K562 (cell line): Measurements from ENCODE around the gene DYSF. TPM values are rescaled to one million over a fixed set of nuclear protein-coding genes. Genes with fewer than 3 reads are reported as not detected.
A peak's percentile ranks its signal among the peaks of the same experiment; 100 is the strongest.

Experiments used
- ATAC-seq: fragments of 200-7000 bp; cut with Tn5 transposase; 3 replicates; pipeline ENCODE4 v1.9.1; 2020; ENCODE audit warnings: moderate library complexity
- BruUV-seq: library from RNA; stranded (reverse); fragments of 400-500 nt; replicated peaks from 2 replicates; lab custom pipeline; 2021; lab: Mats Ljungman, UMichigan
- CTCF ChIA-PET: fragments of 300-600 bp; formaldehyde crosslinking; extraction: SDS; loops from one replicate; lab custom pipeline; 2021; ENCODE audit warnings: low intra/inter-chr PET ratio; lab: Yijun Ruan, JAX
- POLR2A ChIA-PET: fragments of 300-600, 350-650 bp; sonication (Branson Sonifier 250); formaldehyde crosslinking; extraction: SDS; loops from one replicate; lab custom pipeline; 2021; ENCODE audit warnings: antibody characterized with exemption, inconsistent platforms; lab: Yijun Ruan, JAX
- DNase-seq, 4 experiments: peaks; one replicate each; pipeline versions ENCODE4 v3.0.0 to v3.0.0-alpha.2; 2011 to 2018; ENCODE audit warnings: low spot score in 3 of 4, mixed read lengths in 3 of 4; ENCODE audit errors: extremely low read depth in 1 of 4
- FAIRE-seq: peaks from 2 replicates; lab custom pipeline; 2011; peaks lifted over from hg19 to GRCh38; lab: Jason Lieb, UNC
- H2AFZ ChIP-seq: 2 replicates; pipeline ENCODE4 v1.6.0; 2011; ENCODE audit warnings: low read depth, low read length, control low read depth, inconsistent platforms
- H3K27ac ChIP-seq: fragments of 200-600 bp; 3 replicates; pipeline ENCODE4 v1.8.0; 2011; ENCODE audit warnings: low read depth, mild to moderate bottlenecking, control low read depth, inconsistent platforms, low read length, moderate library complexity, mixed read lengths; ENCODE audit errors: extremely low read depth
- H3K27me3 ChIP-seq, 2 experiments: fragments of 300-600 bp in 1 of 2; 2 replicates in 1 of 2; 3 replicates in 1 of 2; pipeline versions ENCODE4 v1.6.0 to v1.8.0; 2011; ENCODE audit warnings: inconsistent platforms in 2 of 2, low read length in 2 of 2, mild to moderate bottlenecking in 1 of 2, mixed read lengths in 1 of 2, moderate library complexity in 1 of 2; ENCODE audit not compliant: control insufficient read depth in 2 of 2, insufficient read depth in 2 of 2
- H3K36me3 ChIP-seq: fragments of 300-600 bp; 3 replicates; pipeline ENCODE4 v1.8.0; 2011; ENCODE audit warnings: mild to moderate bottlenecking, low read length, inconsistent platforms; ENCODE audit not compliant: control insufficient read depth, insufficient read depth
- H3K4me1 ChIP-seq, 2 experiments: fragments of 200-600 bp in 1 of 2; replicated peaks in 1 of 2; 2 replicates in 1 of 2; 3 replicates in 1 of 2; pipeline versions ENCODE4 v1.5.1 to v1.8.0; 2011; ENCODE audit warnings: inconsistent platforms in 2 of 2, low read length in 2 of 2, mild to moderate bottlenecking in 1 of 2, mixed read lengths in 1 of 2, moderate library complexity in 1 of 2; ENCODE audit not compliant: control insufficient read depth in 2 of 2, insufficient read depth in 2 of 2
- H3K4me2 ChIP-seq: 2 replicates; pipeline ENCODE4 v1.6.1; 2011; ENCODE audit warnings: low read length, control low read depth, inconsistent platforms, mixed read lengths; ENCODE audit not compliant: insufficient read depth
- H3K4me3 ChIP-seq: fragments of 200-600 bp; sonication (generic), shearing (Covaris generic); 2 replicates; pipeline ENCODE4 v1.5.1; 2016; ENCODE audit warnings: control low read depth, inconsistent platforms
- H3K79me2 ChIP-seq: fragments of 200-600 bp; 3 replicates; pipeline ENCODE4 v1.8.0; 2011; ENCODE audit warnings: low read length, inconsistent platforms; ENCODE audit not compliant: control insufficient read depth, insufficient read depth
- H3K9ac ChIP-seq, 2 experiments: 2 replicates each; pipeline versions ENCODE4 v1.6.0 to v1.6.1; 2011; ENCODE audit warnings: low read depth in 2 of 2, low read length in 2 of 2, control low read depth in 1 of 2, inconsistent platforms in 1 of 2, mild to moderate bottlenecking in 1 of 2, mixed read lengths in 1 of 2; ENCODE audit not compliant: insufficient read depth in 1 of 2
- H3K9me1 ChIP-seq: one replicate; pipeline ENCODE4 v1.6.0; 2011; ENCODE audit warnings: inconsistent platforms, mild to moderate bottlenecking, low read length, moderate library complexity; ENCODE audit not compliant: control insufficient read depth, insufficient read depth
- H3K9me3 ChIP-seq: replicated peaks from 2 replicates; pipeline ENCODE4 v1.5.1; 2011; ENCODE audit warnings: low read depth, low read length, inconsistent platforms; ENCODE audit not compliant: control insufficient read depth, insufficient read depth
- H4K20me1 ChIP-seq: replicated peaks from 2 replicates; pipeline ENCODE4 v1.6.1; 2011; ENCODE audit warnings: low read length, inconsistent platforms, mixed read lengths; ENCODE audit not compliant: control insufficient read depth, insufficient read depth
- ELF2 ChIP-seq: fragments of 250-450 bp; sonication (Bioruptor Pico); IDR thresholded peaks from 2 replicates; pipeline ENCODE4 v1.5.0; 2021; ENCODE audit warnings: mild to moderate bottlenecking
- NFIC ChIP-seq: fragments of 450-650 bp; IDR thresholded peaks from 2 replicates; pipeline ENCODE4 v1.6.1; 2017; ENCODE audit warnings: mild to moderate bottlenecking, inconsistent platforms
- SPI1 ChIP-seq: IDR thresholded peaks from 2 replicates; pipeline ENCODE4 v1.6.1; 2011; ENCODE audit warnings: low read depth, low read length, control low read depth, borderline replicate concordance
- SRF ChIP-seq, 2 experiments: fragments of 250-450, 450-650 bp in 1 of 2; sonication (Bioruptor Pico) in 1 of 2; sonication (generic) in 1 of 2; formaldehyde crosslinking; IDR thresholded peaks; 2 replicates each; pipeline versions ENCODE4 v1.5.0 to v1.5.1; 2020 to 2022; ENCODE audit warnings: mild to moderate bottlenecking in 1 of 2, missing genetic modification reagents in 1 of 2
- ZNF778 ChIP-seq: fragments of 450-650 bp; formaldehyde crosslinking; IDR thresholded peaks from 2 replicates; pipeline ENCODE4 v1.4.0; 2020; ENCODE audit warnings: mild to moderate bottlenecking, moderate library complexity
- ZNF785 ChIP-seq: fragments of 250-450 bp; sonication (Bioruptor Pico); IDR thresholded peaks from 2 replicates; pipeline ENCODE4 v1.4.0; 2020; ENCODE audit warnings: mild to moderate bottlenecking
- WGBS: fragments of 100-300 bp; shearing (Covaris generic); methylation state at CpG from one replicate; pipeline ENCODE4 v1.1.6; 2016; ENCODE audit warnings: low coverage, mixed read lengths; ENCODE audit not compliant: insufficient coverage; ENCODE audit errors: missing lambda C conversion rate; 5-methylcytosine and 5-hydroxymethylcytosine counted together
- in situ Hi-C: fragments of 300-500 bp; cut with MboI; formaldehyde crosslinking; loops from 4 replicates; pipeline ENCODE4 v1.15.0; 2018; ENCODE audit warnings: inconsistent platforms, mixed read lengths
- intact Hi-C: fragments of 100-400 bp; cut with micrococcal nuclease; formaldehyde crosslinking; loops from 2 replicates; pipeline ENCODE4 v1.14.2; 2022
- polyA plus RNA-seq, 8 experiments: library from polyadenylated mRNA; depleted of rRNA in 4 of 8; stranded (reverse) in 5 of 8; unstranded in 3 of 8; fragments of >200 nt; fragmentation: Nextera tagmentation in 2 of 8; fragmentation: Illumina TruSeq in 1 of 8; extraction: Ambion mirVana in 2 of 8; extraction: Trizol in 1 of 8; gene quantifications; 2 replicates each; pipeline versions ENCODE4 v1.2.1 to v1.2.3, GENCODE V29; 2011 to 2014; ENCODE audit warnings: inconsistent platforms in 1 of 8, missing spikeins in 1 of 8
- total RNA-seq, 7 experiments: library from RNA; depleted of rRNA in 6 of 7; stranded (reverse); fragments of >200 nt in 6 of 7; fragmentation: Illumina TruSeq in 2 of 7; extraction: Trizol in 2 of 7; gene quantifications; 2 replicates each; pipeline versions ENCODE4 v1.2.1 to v1.2.3, GENCODE V29; 2011 to 2021; ENCODE audit warnings: low replicate concordance in 1 of 7
- TF ChIP-seq, protein P1 (sequence below): fragments of 250-450 bp; sonication (Bioruptor Pico); IDR thresholded peaks from 2 replicates; pipeline ENCODE4 v1.4.0; 2020; ENCODE audit warnings: borderline replicate concordance
- TF ChIP-seq, protein P2 (sequence below): fragments of 200-800 bp; sonication (Bioruptor generic); IDR thresholded peaks from 2 replicates; pipeline ENCODE4 v1.6.1; 2017; ENCODE audit warnings: missing genetic modification characterization, missing compliant biosample characterization

DYSF gene
- total and polyA plus RNA-seq, 9 of the 15 experiments (the other 6 are each of a cell fraction or from before 2014, with no cell fraction given), result 0.01 to 0.80 (median 0.29) TPM

DNA sequence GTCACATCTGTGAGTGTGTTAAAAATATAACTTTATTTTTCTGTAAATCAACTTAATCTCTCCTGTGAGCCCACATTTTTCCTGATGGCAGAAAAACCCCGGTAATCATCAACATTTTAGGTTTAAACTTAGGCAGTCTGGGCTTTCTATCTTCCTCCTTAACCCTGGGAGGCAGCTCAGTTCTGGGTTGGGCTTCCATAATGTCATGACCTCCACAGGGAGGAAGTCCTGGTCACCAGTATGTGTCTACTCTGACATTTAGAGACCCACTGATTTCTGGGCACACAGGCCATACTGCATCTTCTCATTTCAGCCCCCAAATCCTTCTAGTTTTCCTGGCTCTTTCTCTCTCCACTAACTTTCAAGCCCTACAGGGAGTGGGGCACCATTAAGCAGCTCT lies 181.2 kb downstream of the DYSF start (continued):
- TF ChIP-seq, protein P1, sequence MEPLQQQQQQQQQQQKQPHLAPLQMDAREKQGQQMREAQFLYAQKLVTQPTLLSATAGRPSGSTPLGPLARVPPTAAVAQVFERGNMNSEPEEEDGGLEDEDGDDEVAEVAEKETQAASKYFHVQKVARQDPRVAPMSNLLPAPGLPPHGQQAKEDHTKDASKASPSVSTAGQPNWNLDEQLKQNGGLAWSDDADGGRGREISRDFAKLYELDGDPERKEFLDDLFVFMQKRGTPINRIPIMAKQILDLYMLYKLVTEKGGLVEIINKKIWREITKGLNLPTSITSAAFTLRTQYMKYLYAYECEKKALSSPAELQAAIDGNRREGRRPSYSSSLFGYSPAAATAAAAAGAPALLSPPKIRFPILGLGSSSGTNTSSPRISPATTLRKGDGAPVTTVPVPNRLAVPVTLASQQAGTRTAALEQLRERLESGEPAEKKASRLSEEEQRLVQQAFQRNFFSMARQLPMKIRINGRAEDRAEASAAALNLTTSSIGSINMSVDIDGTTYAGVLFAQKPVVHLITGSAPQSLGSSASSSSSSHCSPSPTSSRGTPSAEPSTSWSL (CRISPR knock-in tag), result no peak
- TF ChIP-seq, protein P2, sequence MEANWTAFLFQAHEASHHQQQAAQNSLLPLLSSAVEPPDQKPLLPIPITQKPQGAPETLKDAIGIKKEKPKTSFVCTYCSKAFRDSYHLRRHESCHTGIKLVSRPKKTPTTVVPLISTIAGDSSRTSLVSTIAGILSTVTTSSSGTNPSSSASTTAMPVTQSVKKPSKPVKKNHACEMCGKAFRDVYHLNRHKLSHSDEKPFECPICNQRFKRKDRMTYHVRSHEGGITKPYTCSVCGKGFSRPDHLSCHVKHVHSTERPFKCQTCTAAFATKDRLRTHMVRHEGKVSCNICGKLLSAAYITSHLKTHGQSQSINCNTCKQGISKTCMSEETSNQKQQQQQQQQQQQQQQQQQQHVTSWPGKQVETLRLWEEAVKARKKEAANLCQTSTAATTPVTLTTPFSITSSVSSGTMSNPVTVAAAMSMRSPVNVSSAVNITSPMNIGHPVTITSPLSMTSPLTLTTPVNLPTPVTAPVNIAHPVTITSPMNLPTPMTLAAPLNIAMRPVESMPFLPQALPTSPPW (CRISPR knock-in tag), result no peak
- TF ChIP-seq NFIC (no peak), ZNF785 (CRISPR knock-in tag) (no peak), ZNF778 (CRISPR knock-in tag) (no peak), ELF2 (no peak)

DNA sequence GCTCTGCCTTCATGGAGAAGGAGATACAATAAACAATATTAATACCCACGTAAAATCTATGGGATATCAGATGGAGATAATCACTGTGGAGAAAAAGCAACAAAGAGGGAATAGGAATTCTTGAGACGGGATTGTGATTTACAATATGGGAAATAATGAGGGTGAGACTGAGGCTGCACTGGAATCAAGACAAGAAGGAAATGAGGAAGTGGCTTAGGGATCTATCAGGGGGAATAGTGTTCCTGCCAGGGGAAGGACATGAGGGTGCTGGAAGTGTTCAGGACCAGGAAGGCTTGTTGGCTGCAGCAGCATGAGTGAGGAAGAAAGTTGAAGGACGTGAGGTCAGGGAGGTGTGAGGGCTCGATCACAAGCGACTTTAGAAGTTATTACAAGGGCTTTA lies 182.4 kb downstream of the DYSF start:
- H3K27me3 ChIP-seq, result peaks cover 8 to 11% of the 10 kb centered on the region in 2 experiments; a peak in 4 of 5 replicates
- H3K36me3 ChIP-seq, result no peaks in the 10 kb centered on the region
- BruUV-seq, result no TSS peak
- H3K4me2 ChIP-seq, result no peak overlapping the region
- in situ Hi-C loops, result no loop called here
- TF ChIP-seq SPI1 (peak; percentile 88), SRF (CRISPR knock-in tag; IDR thresholded peaks at IDR 0.05) (no peak)
- TF ChIP-seq, all 486 proteins: peak for 1
- 0% methylated on average over 5 of the region's 5 CpGs for WGBS
- no peak overlapping the region for H2AFZ ChIP-seq
- POLR2A ChIA-PET, result interaction anchor here (0.6 kb wide), 1 partner anchor 24 kb away, joined by 3 read pairs; no protein-coding TSS in a partner anchor
- H3K79me2 ChIP-seq, result no peaks in the 10 kb centered on the region
- DNase-seq (no peak), ATAC-seq (no peak), FAIRE-seq (no peak)
- intact Hi-C loops, result no loop called here
- H3K4me1 ChIP-seq, result no peaks in the 10 kb centered on the region
- no peaks in the 10 kb centered on the region for H4K20me1 ChIP-seq
- H3K27ac ChIP-seq, result no peak overlapping the region
- H3K9me1 ChIP-seq, result no peaks in the 10 kb centered on the region
- H3K9me3 ChIP-seq, result no peaks in the 10 kb centered on the region
- no peak overlapping the region for H3K9ac ChIP-seq
- no peak overlapping the region for H3K4me3 ChIP-seq
- CTCF ChIA-PET, result no interaction called here
